ENCODE results near the gene RHD. TPM values are rescaled to one million over a fixed set of nuclear protein-coding genes. Genes with fewer than 3 reads are reported as not detected.

The RHD gene
- total and polyA plus RNA-seq, 7 experiments from 2014 or later = 0.15 to 0.28 (median 0.27) TPM; not detected in 3

- ATAC-seq (no peak), DNase-seq (no peak)
- H3K4me3 Mint-ChIP-seq = peak overlapping the region; percentile 96 to 99 (median 97)
Measured at GRCh38 chr1:25245809-25246599, 26.3 kb upstream of the RHD start.

GRCh38 chr1:25246600-25247023 is 25.7 kb upstream of the RHD start:
- ChIA-PET CTCF (no interaction called here), POLR2A (interaction anchor here (1.0 to 10.7 kb wide), 9 partner anchors 12 to 502 kb away, joined by 3 to 182 read pairs (median 5); partner anchors contain the start of genes CLIC4, SYF2 and TMEM50A)
- Mint-ChIP-seq H3K27me3 (peaks cover 0 to 8% (median 0%) of the 10 kb centered on the region in 5 donors), H3K4me3 (peak overlapping the region; percentile 96 to 99 (median 97)), H3K36me3 (peaks cover 3 to 47% (median 41%) of the 10 kb centered on the region in 5 donors), H3K4me1 (peaks cover 28 to 71% (median 56%) of the 10 kb centered on the region in 7 donors), H3K9me3 (peaks cover 0 to 10% (median 0%) of the 10 kb centered on the region in 11 donors), H3K27ac (peak overlapping the region; percentile 98 to 100 (median 100))
- H3K36me3 ChIP-seq (ENCODE audit: control insufficient read depth in 2 of 3, insufficient read depth in 3 of 3, low read length in 3 of 3) = peaks cover 29 to 50% (median 35%) of the 10 kb centered on the region in 3 experiments
- intact Hi-C loops (cut with micrococcal nuclease) = loop anchor here (1.0 to 10.0 kb wide), 14 partner anchors 7 to 1676 kb away; partner anchors contain the start of genes CLIC4 (in 2 of the 2), SYF2 (in 2 of the 2), TMEM50A (in 2 of the 2) and MTFR1L (in 1 of the 2)
- ATAC-seq = no peak
- no peaks in the 10 kb centered on the region for H3K27me3 ChIP-seq (ENCODE audit: control insufficient read depth in 2 of 2, insufficient read depth in 2 of 2, low read length in 2 of 2)
- H3K27ac ChIP-seq (ENCODE audit: low read depth, low read length) = peak overlapping the region; percentile 98
- peak in 2 of 9 donors; percentile 23 to 54 for DNase-seq
- peaks cover 30 to 35% of the 10 kb centered on the region in 2 donors for H3K4me1 ChIP-seq (ENCODE audit: control insufficient read depth in 2 of 2, insufficient read depth in 2 of 2, low read length in 2 of 2)
- no peaks in the 10 kb centered on the region for H3K9me3 ChIP-seq (ENCODE audit: control insufficient read depth in 2 of 3, low read length in 3 of 3)
- H3K4me3 ChIP-seq (ENCODE audit: low read length) = peak overlapping the region; percentile 94

More at GRCh38 chr1:25245809-25246599, 26.3 kb upstream of the RHD start:
- Mint-ChIP-seq H3K36me3 (peaks cover 3 to 47% (median 41%) of the 10 kb centered on the region in 5 donors), H3K9me3 (peaks cover 0 to 10% (median 0%) of the 10 kb centered on the region in 11 donors), H3K27ac (peak overlapping the region; percentile 98 to 100 (median 100)), H3K27me3 (peaks cover 0 to 8% (median 0%) of the 10 kb centered on the region in 5 donors), H3K4me1 (peaks cover 29 to 76% (median 60%) of the 10 kb centered on the region in 7 donors)
- POLR2A ChIA-PET = interaction anchor here (0.6 to 10.7 kb wide), 5 partner anchors 10 to 744 kb away, joined by 3 to 182 read pairs (median 6); partner anchors contain the start of genes RCAN3 and SYF2
- Histone ChIP-seq H3K4me3 (ENCODE audit: low read length) (peak overlapping the region; percentile 94), H3K4me1 (ENCODE audit: control insufficient read depth in 2 of 2, insufficient read depth in 2 of 2, low read length in 2 of 2) (peaks cover 30 to 37% of the 10 kb centered on the region in 2 donors), H3K27me3 (ENCODE audit: control insufficient read depth in 2 of 2, insufficient read depth in 2 of 2, low read length in 2 of 2) (no peaks in the 10 kb centered on the region), H3K36me3 (ENCODE audit: control insufficient read depth in 2 of 3, insufficient read depth in 3 of 3, low read length in 3 of 3) (peaks cover 29 to 53% (median 35%) of the 10 kb centered on the region in 3 experiments), H3K9me3 (ENCODE audit: control insufficient read depth in 2 of 3, low read length in 3 of 3) (no peaks in the 10 kb centered on the region), H3K27ac (ENCODE audit: low read depth, low read length) (peak overlapping the region; percentile 98)
- CTCF ChIA-PET = no interaction called here
- intact Hi-C loops (cut with micrococcal nuclease) = loop anchor here (2.0 to 10.0 kb wide), 10 partner anchors 23 to 1676 kb away; partner anchors contain the start of genes CLIC4 (in 2 of the 2), TMEM50A (in 2 of the 2), MTFR1L (in 1 of the 2) and NUDC (in 1 of the 2)

- peaks cover 3 to 44% (median 40%) of the 10 kb centered on the region in 5 donors for H3K36me3 Mint-ChIP-seq
- intact Hi-C loops (cut with micrococcal nuclease) = loop anchor here (1.0 to 10.0 kb wide), 14 partner anchors 8 to 1675 kb away; partner anchors contain the start of genes CLIC4 (in 2 of the 2), SYF2 (in 2 of the 2), TMEM50A (in 2 of the 2) and MTFR1L (in 1 of the 2)
- peaks cover 28 to 65% (median 51%) of the 10 kb centered on the region in 7 donors for H3K4me1 Mint-ChIP-seq
- DNase-seq = peak; percentile 99 to 100 (median 99)
- Histone ChIP-seq H3K9me3 (ENCODE audit: control insufficient read depth in 2 of 3, low read length in 3 of 3) (no peaks in the 10 kb centered on the region), H3K4me1 (ENCODE audit: control insufficient read depth in 2 of 2, insufficient read depth in 2 of 2, low read length in 2 of 2) (peaks cover 30 to 35% of the 10 kb centered on the region in 2 donors), H3K4me3 (ENCODE audit: low read length) (peak within 1 kb of the TSS; percentile 94), H3K36me3 (ENCODE audit: control insufficient read depth in 2 of 3, insufficient read depth in 3 of 3, low read length in 3 of 3) (peaks cover 28 to 49% (median 35%) of the 10 kb centered on the region in 3 experiments), H3K27ac (ENCODE audit: low read depth, low read length) (peak within 1 kb of the TSS; percentile 98), H3K27me3 (ENCODE audit: control insufficient read depth in 2 of 2, insufficient read depth in 2 of 2, low read length in 2 of 2) (no peaks in the 10 kb centered on the region)
- peaks cover 0 to 8% (median 0%) of the 10 kb centered on the region in 5 donors for H3K27me3 Mint-ChIP-seq
- POLR2A ChIA-PET = interaction anchor here (0.6 to 10.7 kb wide), 22 partner anchors 8 to 628 kb away, joined by 3 to 182 read pairs (median 4); partner anchors contain the start of genes AUNIP, CLIC4, PAQR7 and SYF2
- peak within 1 kb of the TSS; percentile 96 to 99 (median 97) for H3K4me3 Mint-ChIP-seq
- H3K27ac Mint-ChIP-seq = peak within 1 kb of the TSS; percentile 98 to 100 (median 100)
- CTCF ChIA-PET = no interaction called here
- peak; percentile 91 for ATAC-seq
- peaks cover 0 to 10% (median 0%) of the 10 kb centered on the region in 11 donors for H3K9me3 Mint-ChIP-seq
Measured at GRCh38 chr1:25247024-25247828, 25.1 kb upstream of the RHD start, which contains the start of gene RSRP1. TSS of gene RSRP1 (minus strand) at chr1:25247454. CDS start at chr1:25246963, 491 bp downstream.

DNA sequence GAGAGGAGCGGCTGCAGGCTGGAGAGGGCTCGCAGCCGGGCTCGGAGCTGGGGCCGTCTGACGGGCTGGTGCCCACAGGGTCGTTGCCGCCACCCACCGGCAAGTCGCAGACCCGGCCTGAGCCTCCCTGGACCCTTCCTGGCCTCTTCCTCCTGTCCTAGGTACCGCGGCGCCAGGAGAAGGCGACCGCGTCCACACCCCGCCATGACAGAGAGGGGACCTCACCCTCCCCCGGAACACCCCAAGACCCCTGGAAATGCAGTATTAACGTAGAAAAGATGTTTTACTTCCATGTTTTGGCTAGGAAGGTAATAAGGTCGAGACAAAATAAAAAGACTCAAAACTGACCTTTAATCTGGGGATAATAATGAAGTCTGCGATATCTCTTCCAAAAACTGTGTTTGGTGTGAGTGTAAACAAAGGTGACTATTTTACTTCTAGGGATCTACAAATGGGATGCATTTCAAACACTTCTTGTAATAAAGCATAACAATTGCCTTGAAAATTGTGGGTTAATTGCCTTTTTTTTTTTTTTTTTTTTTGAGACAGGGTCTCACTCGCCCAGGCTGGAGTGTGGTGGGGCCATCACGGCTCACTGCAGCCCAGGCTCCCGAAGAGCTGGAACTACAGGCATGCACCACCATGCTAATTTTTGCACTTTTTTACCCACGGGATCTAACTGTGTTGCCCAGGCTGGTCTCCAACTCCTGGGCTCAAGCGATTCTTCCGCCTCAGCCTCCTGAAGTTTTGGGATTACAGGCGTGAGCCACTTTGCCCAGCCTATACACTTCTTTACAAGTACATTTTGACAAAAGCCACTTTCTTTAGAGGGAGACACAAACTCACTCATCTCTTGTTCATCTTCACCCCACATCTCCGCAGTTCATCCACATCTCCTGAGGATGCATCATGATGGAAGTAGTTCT is 24.2 kb upstream of the RHD start:
- ChIA-PET CTCF (no interaction called here), POLR2A (interaction anchor here (0.6 to 10.7 kb wide), 24 partner anchors 9 to 1089 kb away, joined by 3 to 182 read pairs (median 5); partner anchors contain the start of genes AUNIP, CLIC4, PAQR7 and SYF2)
- DNase-seq (no peak), ATAC-seq (no peak)
- peaks cover 0 to 10% (median 0%) of the 10 kb centered on the region in 11 donors for H3K9me3 Mint-ChIP-seq
- H3K36me3 Mint-ChIP-seq = peaks cover 3 to 37% (median 32%) of the 10 kb centered on the region in 5 donors
- H3K27ac Mint-ChIP-seq = peak overlapping the region; percentile 46 to 100 (median 99)
- H3K27me3 Mint-ChIP-seq = peaks cover 0 to 8% (median 0%) of the 10 kb centered on the region in 5 donors
- intact Hi-C loops (cut with micrococcal nuclease) = loop anchor here (1.0 to 10.0 kb wide), 14 partner anchors 9 to 1674 kb away; partner anchors contain the start of genes CLIC4 (in 2 of the 2), SYF2 (in 2 of the 2), TMEM50A (in 2 of the 2) and MTFR1L (in 1 of the 2)
- Histone ChIP-seq H3K4me3 (ENCODE audit: low read length) (peak overlapping the region; percentile 94), H3K27me3 (ENCODE audit: control insufficient read depth in 2 of 2, insufficient read depth in 2 of 2, low read length in 2 of 2) (no peaks in the 10 kb centered on the region), H3K4me1 (ENCODE audit: control insufficient read depth in 2 of 2, insufficient read depth in 2 of 2, low read length in 2 of 2) (peaks cover 30 to 35% of the 10 kb centered on the region in 2 donors), H3K36me3 (ENCODE audit: control insufficient read depth in 2 of 3, insufficient read depth in 3 of 3, low read length in 3 of 3) (peaks cover 19 to 40% (median 28%) of the 10 kb centered on the region in 3 experiments), H3K27ac (ENCODE audit: low read depth, low read length) (peak overlapping the region; percentile 98), H3K9me3 (ENCODE audit: control insufficient read depth in 2 of 3, low read length in 3 of 3) (no peaks in the 10 kb centered on the region)
- H3K4me3 Mint-ChIP-seq = peak overlapping the region; percentile 96 to 99 (median 97)
- H3K4me1 Mint-ChIP-seq = peaks cover 28 to 56% (median 43%) of the 10 kb centered on the region in 7 donors

DNA sequence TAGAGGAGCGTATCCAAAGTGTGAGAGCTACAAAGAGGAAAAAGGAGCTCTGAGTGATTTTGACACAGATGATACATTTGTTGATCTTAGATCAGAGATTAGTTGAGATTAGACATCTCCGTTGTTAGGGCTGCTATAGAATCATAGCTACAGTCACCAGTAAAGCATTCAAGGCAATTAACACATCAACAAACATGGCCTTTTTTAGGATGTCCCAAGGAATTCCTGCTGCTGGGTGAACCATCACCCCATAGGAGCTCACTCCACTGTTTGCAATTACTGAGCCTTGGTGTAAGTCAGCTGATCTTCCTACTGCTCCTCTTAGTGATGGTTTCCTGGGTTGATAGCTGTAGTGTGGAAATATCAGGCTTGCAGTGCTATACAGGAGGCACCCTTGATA is 18.4 kb upstream of the RHD start:
- Histone ChIP-seq H3K9me3 (ENCODE audit: control insufficient read depth in 2 of 3, low read length in 3 of 3) (no peaks in the 10 kb centered on the region), H3K36me3 (ENCODE audit: control insufficient read depth in 2 of 3, insufficient read depth in 3 of 3, low read length in 3 of 3) (no peaks in the 10 kb centered on the region), H3K4me1 (ENCODE audit: control insufficient read depth in 2 of 2, insufficient read depth in 2 of 2, low read length in 2 of 2) (no peaks in the 10 kb centered on the region), H3K4me3 (ENCODE audit: low read length) (no peak overlapping the region), H3K27me3 (ENCODE audit: control insufficient read depth in 2 of 2, insufficient read depth in 2 of 2, low read length in 2 of 2) (no peaks in the 10 kb centered on the region), H3K27ac (ENCODE audit: low read depth, low read length) (no peak overlapping the region)
- Mint-ChIP-seq H3K27me3 (no peaks in the 10 kb centered on the region), H3K36me3 (peaks cover 0 to 4% (median 0%) of the 10 kb centered on the region in 5 donors), H3K4me3 (no peak overlapping the region), H3K4me1 (peaks cover 0 to 16% (median 5%) of the 10 kb centered on the region in 7 donors), H3K27ac (peak overlapping the region in 1 of 9 donors; percentile 9), H3K9me3 (no peaks in the 10 kb centered on the region)
- no peak for DNase-seq
- intact Hi-C loops (cut with micrococcal nuclease) = no loop called here
- no peak for ATAC-seq
- POLR2A ChIA-PET = interaction anchor here (0.6 to 1.2 kb wide), 2 partner anchors 21 to 758 kb away, joined by 3 to 6 read pairs; partner anchors contain the start of gene SYF2
- CTCF ChIA-PET = no interaction called here

Measured in naive thymus-derived CD4-positive, alpha-beta T cell (primary cell).